22Rv1 (cell line): ENCODE data around the gene HBG2.
"Not testable (repeated sequence)": the region's sequence is repeated elsewhere in the genome, so short reads cannot be mapped to it uniquely, and the experiment has no call there.

ENCODE experiments used
- H3K27ac ChIP-seq: fragments of 450-650 bp; 2 replicates; pipeline ENCODE4 v1.5.1; 2017
- ZFX ChIP-seq: fragments of 450-650 bp; IDR thresholded peaks from 2 replicates; pipeline ENCODE4 v1.6.1; 2017; ENCODE audit warnings: antibody characterized with exemption, borderline replicate concordance
- TF ChIP-seq, protein P1 (sequence below): fragments of 450-650 bp; IDR thresholded peaks from 2 replicates; pipeline ENCODE4 v1.5.1; 2017; ENCODE audit warnings: mild to moderate bottlenecking

Gene HBG2

DNA sequence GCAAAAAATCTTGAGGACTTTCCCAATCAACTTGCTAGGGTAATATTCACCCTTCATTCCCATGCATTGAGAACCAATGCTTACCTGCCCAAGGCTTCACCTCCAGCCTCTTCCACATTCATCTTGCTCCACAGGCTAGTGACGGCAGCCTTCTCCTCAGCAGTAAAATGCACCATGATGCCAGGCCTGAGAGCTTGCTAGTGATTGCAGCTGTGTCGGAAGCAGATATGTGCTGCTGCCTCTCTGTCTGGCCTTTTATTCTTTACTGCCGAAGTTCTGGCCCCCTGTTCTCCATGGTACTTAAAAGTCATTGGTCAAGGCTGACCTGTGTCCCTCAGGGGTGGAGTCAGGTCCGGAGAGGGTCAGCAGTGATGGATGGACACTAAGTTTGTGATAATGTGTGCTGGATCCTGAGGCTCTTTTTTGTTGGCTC, 15.2 kb upstream of the HBG2 start, which contains the start of gene HBE1:
Gene HBE1, minus strand, starts transcription at position 231 of the 433 bp plus-strand sequence. Its CDS starts 55 bp downstream, at position 176.
- no peak for TF ChIP-seq ZFX
- TF ChIP-seq, protein P1, sequence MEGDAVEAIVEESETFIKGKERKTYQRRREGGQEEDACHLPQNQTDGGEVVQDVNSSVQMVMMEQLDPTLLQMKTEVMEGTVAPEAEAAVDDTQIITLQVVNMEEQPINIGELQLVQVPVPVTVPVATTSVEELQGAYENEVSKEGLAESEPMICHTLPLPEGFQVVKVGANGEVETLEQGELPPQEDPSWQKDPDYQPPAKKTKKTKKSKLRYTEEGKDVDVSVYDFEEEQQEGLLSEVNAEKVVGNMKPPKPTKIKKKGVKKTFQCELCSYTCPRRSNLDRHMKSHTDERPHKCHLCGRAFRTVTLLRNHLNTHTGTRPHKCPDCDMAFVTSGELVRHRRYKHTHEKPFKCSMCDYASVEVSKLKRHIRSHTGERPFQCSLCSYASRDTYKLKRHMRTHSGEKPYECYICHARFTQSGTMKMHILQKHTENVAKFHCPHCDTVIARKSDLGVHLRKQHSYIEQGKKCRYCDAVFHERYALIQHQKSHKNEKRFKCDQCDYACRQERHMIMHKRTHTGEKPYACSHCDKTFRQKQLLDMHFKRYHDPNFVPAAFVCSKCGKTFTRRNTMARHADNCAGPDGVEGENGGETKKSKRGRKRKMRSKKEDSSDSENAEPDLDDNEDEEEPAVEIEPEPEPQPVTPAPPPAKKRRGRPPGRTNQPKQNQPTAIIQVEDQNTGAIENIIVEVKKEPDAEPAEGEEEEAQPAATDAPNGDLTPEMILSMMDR = no peak
- H3K27ac ChIP-seq = no peak within 1 kb of the TSS

DNA sequence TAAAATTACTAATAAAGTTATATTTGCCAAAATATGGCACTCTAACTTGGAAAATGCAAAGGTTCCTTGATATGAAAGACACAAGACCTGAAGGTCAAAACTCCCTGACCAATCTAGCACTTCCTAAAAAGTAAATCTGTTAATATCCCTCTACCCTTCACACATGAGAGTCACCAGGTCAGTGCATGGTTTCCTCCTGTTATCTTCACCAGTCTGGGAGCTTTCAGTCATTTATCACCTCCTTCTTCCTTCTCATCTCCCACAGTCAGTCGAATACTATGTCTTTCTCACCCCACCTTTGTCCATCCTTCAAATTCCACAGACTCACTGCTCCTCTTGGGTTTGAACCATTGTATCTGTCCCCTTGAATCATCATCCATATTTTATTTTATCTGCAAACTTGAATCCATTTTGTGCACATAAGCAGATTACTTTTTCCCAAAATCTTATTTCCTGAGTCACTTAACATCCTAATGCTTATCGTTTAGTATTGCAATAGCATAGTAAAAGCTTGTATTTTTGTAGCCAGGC, 12.5 kb upstream of the HBG2 start:
- TF ChIP-seq ZFX = no peak
- TF ChIP-seq, protein P1 = no peak
- H3K27ac ChIP-seq = no peak overlapping the region

DNA sequence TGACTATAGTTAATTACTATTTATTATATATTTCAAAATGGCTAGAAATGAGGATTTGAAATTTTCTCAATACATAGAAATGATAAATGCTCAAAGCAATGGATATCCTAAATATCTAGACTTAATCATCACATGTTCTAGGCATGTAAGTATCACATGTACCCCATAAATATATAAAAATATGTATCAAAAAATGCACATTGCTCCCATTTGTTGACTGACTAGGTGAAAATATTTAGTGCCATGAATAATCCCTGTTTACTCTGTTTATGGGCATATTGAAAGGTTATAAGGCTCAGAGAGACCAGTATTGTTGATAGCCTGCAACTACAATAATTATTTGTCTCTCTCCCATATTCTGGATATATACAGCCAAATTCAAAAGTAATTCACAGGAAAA, 12.0 kb upstream of the HBG2 start:
- no peak for TF ChIP-seq ZFX
- TF ChIP-seq, protein P1 = no peak
- no peak overlapping the region for H3K27ac ChIP-seq

DNA sequence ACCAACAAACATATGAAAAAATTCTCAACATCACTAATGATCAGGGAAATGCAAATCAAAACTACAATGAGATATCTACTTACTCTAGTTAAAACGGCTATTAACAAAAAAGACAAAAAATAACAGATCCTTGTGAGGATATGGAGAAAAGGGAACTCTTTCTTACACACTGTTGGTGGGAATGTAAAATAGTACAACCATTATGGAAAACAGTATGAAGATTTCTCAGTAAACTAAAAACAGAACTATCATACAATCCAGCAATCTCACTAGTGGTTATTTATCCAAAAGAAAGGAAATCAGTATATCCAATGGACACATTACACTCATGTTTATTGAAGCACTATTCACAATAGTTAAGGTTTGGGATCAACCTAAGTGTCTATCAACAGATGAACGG, 11.3 kb upstream of the HBG2 start:
- no peak for TF ChIP-seq ZFX
- TF ChIP-seq, protein P1 = no peak

DNA sequence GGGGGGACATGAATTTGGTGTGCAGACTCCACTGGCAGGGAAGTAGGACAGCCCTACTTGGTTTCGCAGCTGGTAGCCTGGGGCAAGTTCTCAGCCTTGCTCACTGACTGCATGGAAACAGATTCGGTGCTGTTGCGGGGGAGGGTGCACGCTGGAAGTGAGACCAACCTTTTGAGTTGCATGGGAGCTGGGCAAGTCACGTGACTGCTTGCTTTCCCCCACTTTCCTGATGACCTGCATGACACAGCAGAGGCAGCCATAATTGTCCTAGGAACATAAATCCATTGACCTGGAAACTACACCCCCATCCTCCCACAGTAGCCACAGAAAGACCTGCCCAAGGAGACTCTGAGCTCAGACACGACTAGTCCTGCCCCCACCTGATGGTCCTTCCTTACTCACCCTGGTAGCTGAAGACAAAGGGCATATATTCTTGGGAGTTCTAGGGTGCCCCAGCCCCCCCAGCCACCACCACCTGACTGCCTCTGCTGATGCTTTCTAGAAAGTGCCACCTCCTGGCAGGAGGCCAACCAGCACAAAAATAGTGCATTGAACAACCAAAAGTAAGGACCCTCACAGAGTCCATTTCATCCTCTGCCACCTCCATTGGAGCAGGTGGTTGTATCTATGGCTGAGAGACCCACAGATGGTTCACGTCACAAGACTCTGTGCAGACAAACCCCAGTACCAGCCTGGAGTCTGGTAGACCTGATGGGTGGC, 4.1 kb upstream of the HBG2 start:
- H3K27ac ChIP-seq = no peak overlapping the region
- TF ChIP-seq, protein P1 = no peak
- no peak for TF ChIP-seq ZFX

More for the DNA sequence above, 11.3 kb upstream of the HBG2 start:
- no peak overlapping the region for H3K27ac ChIP-seq

DNA sequence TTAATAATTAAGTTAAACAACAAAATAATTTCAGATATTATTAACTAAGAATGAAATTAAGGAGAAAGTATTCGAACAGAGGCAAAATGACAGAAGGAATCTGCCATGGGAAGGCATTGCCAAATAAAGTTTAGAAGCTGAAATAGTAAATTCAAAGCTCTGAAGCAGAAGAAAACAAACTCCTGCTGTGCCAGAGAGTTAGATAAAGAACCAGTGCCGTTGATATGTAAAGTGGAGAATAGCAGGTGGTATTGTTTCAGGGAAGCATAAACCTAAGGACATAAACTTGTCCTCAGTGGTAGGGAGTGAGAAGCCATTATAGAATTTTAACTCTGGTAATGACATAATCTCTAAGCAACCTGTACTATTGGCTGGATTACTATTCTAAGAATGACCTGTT, 2.7 kb upstream of the HBG2 start:
- H3K27ac ChIP-seq = no peak overlapping the region
- TF ChIP-seq ZFX = no peak
- TF ChIP-seq, protein P1 = no peak

DNA sequence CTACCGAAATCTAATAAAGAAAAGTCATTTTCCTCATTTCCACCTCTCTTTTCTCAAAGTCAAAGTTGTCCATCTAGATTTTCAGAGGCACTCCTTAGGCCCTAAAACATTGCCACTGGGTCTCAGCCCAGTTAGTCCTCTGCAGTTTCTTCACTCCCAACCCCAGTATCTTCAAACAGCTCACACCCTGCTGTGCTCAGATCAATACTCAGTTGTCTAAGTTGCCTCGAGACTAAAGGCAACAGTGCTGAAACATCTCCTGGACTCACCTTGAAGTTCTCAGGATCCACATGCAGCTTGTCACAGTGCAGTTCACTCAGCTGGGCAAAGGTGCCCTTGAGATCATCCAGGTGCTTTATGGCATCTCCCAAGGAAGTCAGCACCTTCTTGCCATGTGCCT, 558 bp downstream of the HBG2 start:
- not testable (repeated sequence) for H3K27ac ChIP-seq

DNA sequence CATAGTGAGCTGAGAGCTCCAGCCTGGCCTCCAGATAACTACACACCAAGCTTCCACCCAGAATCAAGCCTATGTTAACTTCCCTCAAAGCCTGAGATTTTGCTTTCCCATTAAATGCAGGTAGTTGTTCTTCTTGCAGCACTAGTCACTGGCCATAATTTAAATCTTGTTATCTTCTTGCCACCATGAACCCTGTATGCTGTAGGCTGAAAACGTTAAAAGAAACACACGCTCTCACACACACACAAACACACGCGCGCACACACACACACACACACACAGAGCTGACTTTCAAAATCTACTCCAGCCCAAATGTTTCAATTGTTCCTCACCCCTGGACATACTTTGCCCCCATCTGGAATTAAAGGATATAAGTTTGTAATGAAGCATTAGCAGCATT, 1.1 kb downstream of the HBG2 start:
- not testable (repeated sequence) for H3K27ac ChIP-seq
